PC-3 (cell line): ENCODE results near the gene KRTAP19-6. TPM values are rescaled to one million over a fixed set of nuclear protein-coding genes. Genes with fewer than 3 reads are reported as not detected.

Experiments
- ATAC-seq: fragments of 200-7000 bp; cut with Tn5 transposase; 2 replicates; pipeline ENCODE4 v1.9.1; 2020; ENCODE audit warnings: mild to moderate bottlenecking, moderate library complexity
- BruUV-seq: library from RNA; stranded (reverse); fragments of 400-500 nt; replicated peaks from 2 replicates; lab custom pipeline; 2021; lab: Mats Ljungman, UMichigan
- CTCF ChIA-PET: fragments of 300-600 bp; sonication (Branson Sonifier 250); formaldehyde crosslinking; loops from one replicate; lab custom pipeline; 2022; ENCODE audit warnings: antibody characterized with exemption; lab: Charles Lee
- POLR2A ChIA-PET: fragments of 300-600 bp; sonication (Branson Sonifier 250); formaldehyde crosslinking; loops from one replicate; lab custom pipeline; 2022; ENCODE audit warnings: antibody characterized with exemption; ENCODE audit not compliant: unreplicated experiment; lab: Charles Lee
- DNase-seq: peaks from one replicate; pipeline ENCODE4 v3.0.0-alpha.2; 2015
- H2AFZ ChIP-seq: fragments of 300-600 bp; sonication (generic); 2 replicates; pipeline ENCODE4 v1.6.0; 2016; ENCODE audit warnings: antibody characterized with exemption, low read length
- H3F3A ChIP-seq: fragments of 300-600 bp; sonication (generic); one replicate; pipeline ENCODE4 v1.6.0; 2017; ENCODE audit warnings: antibody characterized with exemption, low read length, control low read depth, mild to moderate bottlenecking; ENCODE audit not compliant: unreplicated experiment
- H3K27ac ChIP-seq: fragments of 300-600 bp; sonication (generic); 2 replicates; pipeline ENCODE4 v1.5.1; 2016; ENCODE audit warnings: mild to moderate bottlenecking, low read length
- H3K27me3 ChIP-seq: fragments of 300-600 bp; sonication (generic); 2 replicates; pipeline ENCODE4 v1.6.1; 2016; ENCODE audit warnings: low read length, mixed read lengths
- H3K36me3 ChIP-seq: fragments of 300-600 bp; sonication (generic); 2 replicates; pipeline ENCODE4 v1.6.1; 2016; ENCODE audit warnings: low read depth, mixed run types, low read length, mixed read lengths
- H3K4me1 ChIP-seq: fragments of 300-600 bp; sonication (generic); 2 replicates; pipeline ENCODE4 v1.5.1; 2016; ENCODE audit warnings: low read length; ENCODE audit not compliant: insufficient read depth
- H3K4me2 ChIP-seq: fragments of 300-600 bp; sonication (generic); 2 replicates; pipeline ENCODE4 v1.6.0; 2016; ENCODE audit warnings: low read length
- H3K4me3 ChIP-seq: fragments of 300-600 bp; sonication (generic); 2 replicates; pipeline ENCODE4 v1.5.1; 2016; ENCODE audit warnings: mild to moderate bottlenecking, low read length, mixed read lengths
- H3K79me2 ChIP-seq: fragments of 300-600 bp; sonication (generic); 2 replicates; pipeline ENCODE4 v1.6.1; 2017; ENCODE audit warnings: low read length, mixed read lengths
- H3K9ac ChIP-seq: fragments of 300-600 bp; sonication (generic); 2 replicates; pipeline ENCODE4 v1.6.0; 2016; ENCODE audit warnings: mild to moderate bottlenecking, low read length
- H3K9me2 ChIP-seq: fragments of 300-600 bp; sonication (generic); replicated peaks from 2 replicates; pipeline ENCODE4 v1.6.1; 2016; ENCODE audit warnings: mixed run types, low read length, mixed read lengths
- H3K9me3 ChIP-seq: fragments of 300-600 bp; sonication (generic); 2 replicates; pipeline ENCODE4 v1.6.1; 2016; ENCODE audit warnings: low read length, mixed read lengths
- H4K20me1 ChIP-seq: fragments of 300-600 bp; sonication (generic); 2 replicates; pipeline ENCODE4 v1.6.1; 2016; ENCODE audit warnings: low read length, mixed read lengths
- CTCF ChIP-seq: fragments of 300-600 bp; sonication (generic); conservative IDR thresholded peaks from 2 replicates; pipeline ENCODE4 v1.5.1; 2017; ENCODE audit warnings: antibody characterized with exemption, low read depth, mild to moderate bottlenecking, low read length
- EZH2 ChIP-seq: fragments of 300-600 bp; sonication (generic); IDR thresholded peaks from one replicate; pipeline ENCODE4 v1.6.1; 2017; ENCODE audit warnings: antibody characterized with exemption, mild to moderate bottlenecking, low read length; ENCODE audit not compliant: unreplicated experiment
- EZH2phosphoT487 ChIP-seq: fragments of 300-600 bp; sonication (generic); IDR thresholded peaks from 2 replicates; pipeline ENCODE4 v1.6.1; 2018; ENCODE audit warnings: mild to moderate bottlenecking, antibody characterized with exemption, low read length, borderline replicate concordance
- intact Hi-C: fragments of 100-400 bp; cut with micrococcal nuclease; formaldehyde crosslinking; loops from 2 replicates; pipeline ENCODE4 v1.9.0; 2023
- total RNA-seq: library from RNA; depleted of rRNA; stranded (reverse); fragments of >200 nt; gene quantifications from 2 replicates; pipeline ENCODE4 v1.2.3, GENCODE V29; 2014

KRTAP19-6 gene
- total RNA-seq, 1 experiment from 2014 or later: not detected

- no peaks in the 10 kb centered on the region for H3K36me3 ChIP-seq
- TF ChIP-seq EZH2 (no peak), EZH2phosphoT487 (no peak), CTCF (no peak)
- intact Hi-C loops: no loop called here
- no peaks in the 10 kb centered on the region for H3F3A ChIP-seq
- no peak overlapping the region for H2AFZ ChIP-seq
- no peaks in the 10 kb centered on the region for H3K9me2 ChIP-seq
- POLR2A ChIA-PET: no interaction called here
- H3K27me3 ChIP-seq: no peaks in the 10 kb centered on the region
- ATAC-seq: no peak
- H3K9me3 ChIP-seq: no peaks in the 10 kb centered on the region
- H3K4me3 ChIP-seq: no peak overlapping the region
- H3K27ac ChIP-seq: no peak overlapping the region
- H4K20me1 ChIP-seq: no peaks in the 10 kb centered on the region
- H3K4me2 ChIP-seq: no peak overlapping the region
- BruUV-seq: no TSS peak
- DNase-seq: no peak
- no peaks in the 10 kb centered on the region for H3K79me2 ChIP-seq
- H3K9ac ChIP-seq: no peak overlapping the region
- CTCF ChIA-PET: no interaction called here
- H3K4me1 ChIP-seq: no peaks in the 10 kb centered on the region
Measured at GRCh38 chr21:30561957-30562356, 20.3 kb upstream of the KRTAP19-6 start.

- Histone ChIP-seq H3F3A (no peaks in the 10 kb centered on the region), H3K4me1 (no peaks in the 10 kb centered on the region), H3K4me2 (no peak within 1 kb of the TSS), H3K9me2 (no peaks in the 10 kb centered on the region), H3K9me3 (no peaks in the 10 kb centered on the region), H3K27me3 (no peaks in the 10 kb centered on the region), H3K36me3 (no peaks in the 10 kb centered on the region), H3K9ac (no peak within 1 kb of the TSS), H2AFZ (no peak within 1 kb of the TSS), H3K79me2 (no peaks in the 10 kb centered on the region), H4K20me1 (no peaks in the 10 kb centered on the region), H3K4me3 (no peak within 1 kb of the TSS), H3K27ac (no peak within 1 kb of the TSS)
- ATAC-seq (no peak), DNase-seq (no peak)
- no peak for TF ChIP-seq CTCF
- no peak for TF ChIP-seq EZH2phosphoT487
- TF ChIP-seq EZH2: no peak
- intact Hi-C loops: no loop called here
- POLR2A ChIA-PET: no interaction called here
- CTCF ChIA-PET: no interaction called here
- BruUV-seq: no TSS peak
Measured at GRCh38 chr21:30561264-30561895, 19.7 kb upstream of the KRTAP19-6 start, which contains the start of gene KRTAP19-7. TSS of gene KRTAP19-7 (minus strand) at chr21:30561314. CDS start at chr21:30561289, 25 bp downstream.

GRCh38 chr21:30555095-30555494, 13.4 kb upstream of the KRTAP19-6 start:
- Histone ChIP-seq H3K4me2 (no peak overlapping the region), H3K4me1 (no peaks in the 10 kb centered on the region), H3K27ac (no peak overlapping the region), H3K27me3 (no peaks in the 10 kb centered on the region), H3K79me2 (no peaks in the 10 kb centered on the region), H3K9me2 (0 out of 2 replicates have a peak, but pooled peaks cover 4% of the 10 kb centered on the region), H3K4me3 (no peak overlapping the region), H3F3A (no peaks in the 10 kb centered on the region), H2AFZ (no peak overlapping the region), H3K9ac (no peak overlapping the region), H3K36me3 (no peaks in the 10 kb centered on the region), H3K9me3 (no peaks in the 10 kb centered on the region), H4K20me1 (no peaks in the 10 kb centered on the region)
- TF ChIP-seq CTCF (no peak), EZH2phosphoT487 (no peak), EZH2 (no peak)
- intact Hi-C loops: loop anchor here (5.0 kb wide), 1 partner anchor 177 kb away; no protein-coding TSS in a partner anchor
- ATAC-seq (no peak), DNase-seq (no peak)
- ChIA-PET POLR2A (no interaction called here), CTCF (no interaction called here)
- BruUV-seq: no TSS peak
